Mucosa of rectum (tissue), 2 donors: ENCODE results near the gene AFDN.

Experiments
- H3K27ac ChIP-seq, 2 donors: one replicate each; pipeline ENCODE4 v1.7.0; 2013; ENCODE audit warnings: inconsistent platforms in 2 of 2, low read depth in 2 of 2, low read length in 2 of 2
- H3K27me3 ChIP-seq, 2 donors: one replicate each; pipeline ENCODE4 v1.7.0; 2013; ENCODE audit warnings: low read length in 2 of 2; ENCODE audit not compliant: control insufficient read depth in 2 of 2, insufficient read depth in 2 of 2
- H3K36me3 ChIP-seq, 2 donors: one replicate each; pipeline ENCODE4 v1.7.0; 2013; ENCODE audit warnings: low read length in 2 of 2; ENCODE audit not compliant: control insufficient read depth in 2 of 2, insufficient read depth in 2 of 2
- H3K4me1 ChIP-seq, 2 donors: one replicate each; pipeline ENCODE4 v1.7.0; 2013; ENCODE audit warnings: low read length in 2 of 2, mild to moderate bottlenecking in 1 of 2; ENCODE audit not compliant: control insufficient read depth in 2 of 2, insufficient read depth in 2 of 2
- H3K4me3 ChIP-seq, 2 donors: one replicate each; pipeline ENCODE4 v1.7.0; 2013; ENCODE audit warnings: low read length in 2 of 2
- H3K9ac ChIP-seq, 2 donors: one replicate each; pipeline ENCODE4 v1.7.0; 2013; ENCODE audit warnings: low read length in 2 of 2, low read depth in 1 of 2, mild to moderate bottlenecking in 1 of 2
- H3K9me3 ChIP-seq, 2 donors: one replicate each; pipeline ENCODE4 v1.7.0; 2013; ENCODE audit warnings: low read length in 2 of 2; ENCODE audit not compliant: control insufficient read depth in 2 of 2
- donor health status: healthy.
- donor health status: Normal muscosa, but diverticular disease.

Gene AFDN

GRCh38 chr6:167956983-167957492 lies 130.3 kb downstream of the AFDN start:
- Histone ChIP-seq H3K36me3 (peaks cover 12 to 22% of the 10 kb centered on the region in 2 donors), H3K4me1 (peaks cover 3 to 7% of the 10 kb centered on the region in 2 donors), H3K27me3 (no peaks in the 10 kb centered on the region), H3K27ac (no peak overlapping the region), H3K9ac (no peak overlapping the region), H3K9me3 (no peaks in the 10 kb centered on the region), H3K4me3 (no peak overlapping the region)

GRCh38 chr6:167957626-167958025 lies 130.9 kb downstream of the AFDN start:
- no peaks in the 10 kb centered on the region for H3K9me3 ChIP-seq
- H3K9ac ChIP-seq = no peak overlapping the region
- peaks cover 16 to 21% of the 10 kb centered on the region in 2 donors for H3K36me3 ChIP-seq
- no peak overlapping the region for H3K4me3 ChIP-seq
- H3K27ac ChIP-seq = no peak overlapping the region
- peaks cover 0 to 7% of the 10 kb centered on the region in 2 donors for H3K4me1 ChIP-seq
- H3K27me3 ChIP-seq = no peaks in the 10 kb centered on the region

GRCh38 chr6:167960579-167960978 lies 133.9 kb downstream of the AFDN start:
- Histone ChIP-seq H3K9me3 (no peaks in the 10 kb centered on the region), H3K27me3 (no peaks in the 10 kb centered on the region), H3K36me3 (peaks cover 25% of the 10 kb centered on the region in 2 donors), H3K4me1 (peaks cover 5 to 29% of the 10 kb centered on the region in 2 donors), H3K4me3 (no peak overlapping the region), H3K27ac (no peak overlapping the region), H3K9ac (no peak overlapping the region)

- Histone ChIP-seq H3K4me1 (peaks cover 16 to 41% of the 10 kb centered on the region in 2 donors), H3K4me3 (no peak overlapping the region), H3K9ac (no peak overlapping the region), H3K27me3 (no peaks in the 10 kb centered on the region), H3K36me3 (peaks cover 32 to 33% of the 10 kb centered on the region in 2 donors), H3K27ac (no peak overlapping the region), H3K9me3 (peaks cover 0 to 2% of the 10 kb centered on the region in 2 donors)
Measured at GRCh38 chr6:167962711-167963110, 136.0 kb downstream of the AFDN start.

- Histone ChIP-seq H3K36me3 (peaks cover 31 to 39% of the 10 kb centered on the region in 2 donors), H3K9me3 (peaks cover 0 to 2% of the 10 kb centered on the region in 2 donors), H3K4me1 (peaks cover 16 to 41% of the 10 kb centered on the region in 2 donors), H3K9ac (no peak overlapping the region), H3K4me3 (no peak overlapping the region), H3K27me3 (no peaks in the 10 kb centered on the region), H3K27ac (peak overlapping the region; percentile 70 to 75)
Measured at GRCh38 chr6:167963589-167964057, 136.9 kb downstream of the AFDN start.

- peaks cover 16 to 41% of the 10 kb centered on the region in 2 donors for H3K4me1 ChIP-seq
Measured at GRCh38 chr6:167965592-167966539, 139.2 kb downstream of the AFDN start.

GRCh38 chr6:167966540-167966905 lies 139.8 kb downstream of the AFDN start:
- H3K9me3 ChIP-seq = peaks cover 0 to 2% of the 10 kb centered on the region in 2 donors
- no peak overlapping the region for H3K4me3 ChIP-seq
- peaks cover 44 to 53% of the 10 kb centered on the region in 2 donors for H3K36me3 ChIP-seq
- peak overlapping the region; percentile 10 to 70 for H3K27ac ChIP-seq
- peaks cover 16 to 41% of the 10 kb centered on the region in 2 donors for H3K4me1 ChIP-seq
- H3K27me3 ChIP-seq = no peaks in the 10 kb centered on the region
- H3K9ac ChIP-seq = peak overlapping the region in 1 of 2 donors; percentile 35

More at GRCh38 chr6:167965592-167966539, 139.2 kb downstream of the AFDN start:
- Histone ChIP-seq H3K4me3 (no peak overlapping the region), H3K9me3 (peaks cover 0 to 2% of the 10 kb centered on the region in 2 donors), H3K27me3 (no peaks in the 10 kb centered on the region), H3K27ac (peak overlapping the region; percentile 70 to 75), H3K36me3 (peaks cover 43 to 47% of the 10 kb centered on the region in 2 donors), H3K9ac (peak overlapping the region in 1 of 2 donors; percentile 44)

- H3K27me3 ChIP-seq = no peaks in the 10 kb centered on the region
- H3K9ac ChIP-seq = no peak overlapping the region
- H3K4me1 ChIP-seq = peaks cover 16 to 32% of the 10 kb centered on the region in 2 donors
- no peak overlapping the region for H3K27ac ChIP-seq
- peaks cover 0 to 2% of the 10 kb centered on the region in 2 donors for H3K9me3 ChIP-seq
- peaks cover 41 to 48% of the 10 kb centered on the region in 2 donors for H3K36me3 ChIP-seq
- H3K4me3 ChIP-seq = no peak overlapping the region
Measured at GRCh38 chr6:167968091-167968490, 141.4 kb downstream of the AFDN start.

- peaks cover 15 to 21% of the 10 kb centered on the region in 2 donors for H3K4me1 ChIP-seq
- H3K36me3 ChIP-seq = peaks cover 36 to 41% of the 10 kb centered on the region in 2 donors
- H3K9me3 ChIP-seq = peaks cover 0 to 2% of the 10 kb centered on the region in 2 donors
- no peak overlapping the region for H3K9ac ChIP-seq
- H3K27me3 ChIP-seq = no peaks in the 10 kb centered on the region
- H3K27ac ChIP-seq = no peak overlapping the region
- H3K4me3 ChIP-seq = no peak overlapping the region
Measured at GRCh38 chr6:167970230-167970629, 143.5 kb downstream of the AFDN start.

GRCh38 chr6:167972193-167972592 lies 145.5 kb downstream of the AFDN start:
- Histone ChIP-seq H3K4me1 (peaks cover 8 to 9% of the 10 kb centered on the region in 2 donors), H3K4me3 (no peak overlapping the region), H3K36me3 (peaks cover 25 to 31% of the 10 kb centered on the region in 2 donors), H3K9ac (no peak overlapping the region), H3K27ac (no peak overlapping the region), H3K9me3 (peaks cover 0 to 2% of the 10 kb centered on the region in 2 donors), H3K27me3 (no peaks in the 10 kb centered on the region)
